Upper lobe of left lung (tissue), 6 donors: ENCODE data around the gene FBXL17. TPM values are rescaled to one million over a fixed set of nuclear protein-coding genes. Genes with fewer than 3 reads are reported as not detected.

Source experiments
- ATAC-seq, 2 donors: fragments of 200-7000 bp; cut with Tn5 transposase; one replicate each; pipeline ENCODE4 v1.9.1; 2022; ENCODE audit warnings: mild to moderate bottlenecking in 2 of 2, moderate library complexity in 2 of 2; ENCODE audit not compliant: low FRiP score in 2 of 2
- DNase-seq, 2 donors: peaks; one replicate each; pipeline ENCODE4 v3.0.0-alpha.2; 2019 to 2020
- H3K27ac ChIP-seq, 4 donors: fragments of 200-600 bp; sonication (generic); one replicate each; pipeline ENCODE4 v1.5.1; 2016 to 2019
- H3K27me3 ChIP-seq, 4 donors: fragments of 200-600 bp; sonication (generic); one replicate each; pipeline ENCODE4 v1.5.1; 2017 to 2019
- H3K36me3 ChIP-seq, 4 donors: fragments of 200-600 bp; sonication (generic); one replicate each; pipeline ENCODE4 v1.5.1; 2016 to 2019
- H3K4me1 ChIP-seq, 4 donors: fragments of 200-600 bp; sonication (generic); one replicate each; pipeline ENCODE4 v1.5.1; 2018 to 2019
- H3K4me3 ChIP-seq, 4 donors: fragments of 200-600 bp; sonication (generic); one replicate each; pipeline ENCODE4 v1.5.1; 2017 to 2019; ENCODE audit warnings: mild to moderate bottlenecking in 2 of 4, moderate library complexity in 1 of 4
- H3K9me3 ChIP-seq, 4 donors: fragments of 200-600 bp; sonication (generic); one replicate each; pipeline ENCODE4 v1.5.1; 2018 to 2019
- CTCF ChIP-seq, 6 experiments: fragments of 450-650 bp in 4 of 6; fragments of 200-600 bp in 2 of 6; sonication (generic) in 2 of 6; IDR thresholded peaks; one replicate each; pipeline ENCODE4 v1.5.1; 2016 to 2019; ENCODE audit warnings: antibody characterized with exemption in 6 of 6
- EP300 ChIP-seq, 4 donors: sonication (generic); formaldehyde crosslinking; IDR thresholded peaks; one replicate each; pipeline ENCODE4 v1.5.1; 2017; ENCODE audit warnings: antibody characterized with exemption in 4 of 4, control low read depth in 2 of 4
- POLR2A ChIP-seq, 4 donors: fragments of 450-650 bp; IDR thresholded peaks; one replicate each; pipeline ENCODE4 v1.5.1; 2016 to 2017; ENCODE audit warnings: antibody characterized with exemption in 4 of 4, mild to moderate bottlenecking in 2 of 4
- POLR2AphosphoS5 ChIP-seq, 2 donors: sonication (generic); formaldehyde crosslinking; IDR thresholded peaks; one replicate each; pipeline ENCODE4 v1.5.1; 2017; ENCODE audit warnings: antibody characterized with exemption in 2 of 2
- WGBS, 2 donors: methylation state at CpG; one replicate each; pipeline ENCODE4 v1.1.5; 2017 to 2018; 5-methylcytosine and 5-hydroxymethylcytosine counted together
- total RNA-seq, 6 donors: library from RNA; depleted of rRNA in 4 of 6; stranded (reverse); fragments of >200 nt in 4 of 6; gene quantifications; one replicate each; pipeline versions ENCODE4 v1.1.0 to v1.2.1, GENCODE V29; 2016 to 2021
- donor health status: DM: no; HTN: no; CAD: no; lungs with moderate emphysema.
- donor health status: DM: no; HTN: yes; CAD: no; lungs with severe emphysema.

FBXL17 gene
- total RNA-seq, 6 donors from 2014 or later: 10.0 to 47.1 (median 16.9) TPM

- Histone ChIP-seq H3K27ac (no peak overlapping the region), H3K27me3 (no peaks in the 10 kb centered on the region), H3K4me1 (no peaks in the 10 kb centered on the region), H3K9me3 (no peaks in the 10 kb centered on the region), H3K4me3 (no peak overlapping the region), H3K36me3 (no peaks in the 10 kb centered on the region)
- DNase-seq: no peak
- TF ChIP-seq POLR2AphosphoS5 (IDR thresholded peaks at IDR 0.05) (no peak), CTCF (IDR thresholded peaks at IDR 0.05) (no peak), EP300 (IDR thresholded peaks at IDR 0.05) (no peak), POLR2A (IDR thresholded peaks at IDR 0.05) (no peak)
- WGBS, 2 donors: 78 to 79% methylated on average over 8 of the region's 8 CpGs
- ATAC-seq: no peak
Observed at GRCh38 chr5:107937651-107938355, 444.1 kb downstream of the FBXL17 start.

- Histone ChIP-seq H3K4me3 (no peak overlapping the region), H3K27me3 (no peaks in the 10 kb centered on the region)
- TF ChIP-seq POLR2A (IDR thresholded peaks at IDR 0.05): no peak
- TF ChIP-seq CTCF (IDR thresholded peaks at IDR 0.05): no peak
- no peak for TF ChIP-seq EP300 (IDR thresholded peaks at IDR 0.05)
- TF ChIP-seq POLR2AphosphoS5 (IDR thresholded peaks at IDR 0.05): no peak
Observed at GRCh38 chr5:107937204-107937603, 444.7 kb downstream of the FBXL17 start.

GRCh38 chr5:107936515-107936914 lies 445.4 kb downstream of the FBXL17 start:
- Histone ChIP-seq H3K27me3 (no peaks in the 10 kb centered on the region), H3K36me3 (no peaks in the 10 kb centered on the region), H3K9me3 (no peaks in the 10 kb centered on the region), H3K4me1 (no peaks in the 10 kb centered on the region), H3K4me3 (no peak overlapping the region), H3K27ac (no peak overlapping the region)
- TF ChIP-seq POLR2A (IDR thresholded peaks at IDR 0.05) (no peak), EP300 (IDR thresholded peaks at IDR 0.05) (no peak), POLR2AphosphoS5 (IDR thresholded peaks at IDR 0.05) (no peak), CTCF (IDR thresholded peaks at IDR 0.05) (no peak)
- DNase-seq (no peak), ATAC-seq (no peak)
- 69 to 73% methylated on average over 1 of the region's 1 CpG for WGBS, 2 donors

More at GRCh38 chr5:107937204-107937603, 444.7 kb downstream of the FBXL17 start:
- WGBS, 2 donors: 82 to 85% methylated on average over 5 of the region's 5 CpGs
- ATAC-seq: no peak
- H3K4me1 ChIP-seq: no peaks in the 10 kb centered on the region
- H3K36me3 ChIP-seq: no peaks in the 10 kb centered on the region
- no peak for DNase-seq
- H3K27ac ChIP-seq: no peak overlapping the region
- no peaks in the 10 kb centered on the region for H3K9me3 ChIP-seq

- WGBS, 2 donors: 89 to 94% methylated on average over 1 of the region's 1 CpG
- ATAC-seq: no peak
Observed at GRCh38 chr5:107935645-107936044, 446.3 kb downstream of the FBXL17 start.

More at GRCh38 chr5:107935645-107936044, 446.3 kb downstream of the FBXL17 start:
- H3K27me3 ChIP-seq: no peaks in the 10 kb centered on the region
- no peaks in the 10 kb centered on the region for H3K4me1 ChIP-seq
- no peak for TF ChIP-seq POLR2AphosphoS5 (IDR thresholded peaks at IDR 0.05)
- no peak for TF ChIP-seq EP300 (IDR thresholded peaks at IDR 0.05)
- no peak for TF ChIP-seq POLR2A (IDR thresholded peaks at IDR 0.05)
- TF ChIP-seq CTCF (IDR thresholded peaks at IDR 0.05): no peak
- no peak for DNase-seq
- no peaks in the 10 kb centered on the region for H3K9me3 ChIP-seq
- no peaks in the 10 kb centered on the region for H3K36me3 ChIP-seq
- no peak overlapping the region for H3K4me3 ChIP-seq
- no peak overlapping the region for H3K27ac ChIP-seq
